Heart left ventricle (tissue), 13 donors: ENCODE measurements around the gene CHAD.

Experiments used
- POLR2A ChIP-seq, 2 donors: fragments of 450-650 bp; IDR thresholded peaks; one replicate each; pipeline ENCODE4 v1.6.1; 2017; ENCODE audit warnings: antibody characterized with exemption in 2 of 2, mild to moderate bottlenecking in 2 of 2, moderate library complexity in 2 of 2
- TF ChIP-seq, protein P1 (sequence below), 12 donors: fragments of 200-600 bp; sonication (generic) in 4 of 12; IDR thresholded peaks; one replicate each; pipeline versions ENCODE4 v1.5.0 to v1.8.0; 2018 to 2022; ENCODE audit warnings: antibody characterized with exemption in 12 of 12, mild to moderate bottlenecking in 5 of 12
- donor health status: ischemic (EF 13 %, LVEDD 7.1; RV severe dilation, severe dysfunction).
- donor health status: DM: no; HTN: yes; CAD: no.
- donor health status: DM: no; HTN: no; CAD: no.
- donor health status: ischemic (EF 25% LVEDD 6.9; RV normal size, moderate dysfunction).
- donor health status: ischemic (EF 25% LVEDD 5.7; RV mildly dilated, moderate dysfunction).
- donor health status: ischemic (EF 35%, LVEDD 5.7; RV mildly dilated, moderate dysfunction).
- donor health status: nonischemic (EF 11% LVEDD 7.7; RV severe dilation, severe dysfunction).
- donor health status: DM: yes; HTN: yes; CAD: no.
- donor health status: PGD.
- donor health status: ischemic (EF 29% LVEDD 5.4; RV normal size, mild dysfunction).
- donor health status: nonischemic (EF 23%, LVEDD 6.1; RV moderate dilation, normal function).

DNA sequence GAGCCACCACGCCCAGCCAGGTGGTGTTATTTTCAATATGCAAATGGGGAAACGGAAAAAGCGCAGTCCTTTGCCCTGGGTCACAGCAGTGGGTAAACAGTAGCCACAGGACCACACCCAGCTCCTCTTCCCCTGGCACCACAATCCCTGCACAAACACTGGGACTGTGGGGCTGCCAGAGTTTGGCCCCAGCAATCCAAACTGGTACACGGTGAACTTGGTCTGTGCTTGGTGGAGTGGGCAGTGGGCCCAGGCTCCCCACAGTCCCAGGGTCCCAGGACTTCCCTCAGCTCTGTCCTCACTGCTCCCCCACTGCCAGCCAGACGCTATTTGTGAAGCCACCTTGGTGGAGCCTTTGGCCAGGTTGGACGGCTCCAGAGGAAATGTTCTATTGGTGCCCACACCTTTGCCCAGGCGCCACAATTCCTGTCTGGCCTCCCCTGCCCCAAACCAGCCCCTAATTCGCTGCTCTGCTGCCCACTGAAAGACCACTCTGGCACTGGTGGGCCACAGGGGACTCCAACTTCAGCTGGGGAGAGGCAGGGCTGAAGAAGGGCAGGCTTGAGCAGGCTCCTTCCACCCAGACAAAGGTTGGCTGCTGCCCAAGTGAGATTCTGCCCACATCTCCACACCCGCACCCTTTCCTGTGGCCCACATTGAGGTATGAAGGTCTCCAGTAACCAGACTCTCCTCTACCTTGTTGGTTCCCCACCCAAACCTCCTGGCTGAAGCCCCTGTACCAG lies 2.1 kb downstream of the CHAD start:
- TF ChIP-seq, protein P1, sequence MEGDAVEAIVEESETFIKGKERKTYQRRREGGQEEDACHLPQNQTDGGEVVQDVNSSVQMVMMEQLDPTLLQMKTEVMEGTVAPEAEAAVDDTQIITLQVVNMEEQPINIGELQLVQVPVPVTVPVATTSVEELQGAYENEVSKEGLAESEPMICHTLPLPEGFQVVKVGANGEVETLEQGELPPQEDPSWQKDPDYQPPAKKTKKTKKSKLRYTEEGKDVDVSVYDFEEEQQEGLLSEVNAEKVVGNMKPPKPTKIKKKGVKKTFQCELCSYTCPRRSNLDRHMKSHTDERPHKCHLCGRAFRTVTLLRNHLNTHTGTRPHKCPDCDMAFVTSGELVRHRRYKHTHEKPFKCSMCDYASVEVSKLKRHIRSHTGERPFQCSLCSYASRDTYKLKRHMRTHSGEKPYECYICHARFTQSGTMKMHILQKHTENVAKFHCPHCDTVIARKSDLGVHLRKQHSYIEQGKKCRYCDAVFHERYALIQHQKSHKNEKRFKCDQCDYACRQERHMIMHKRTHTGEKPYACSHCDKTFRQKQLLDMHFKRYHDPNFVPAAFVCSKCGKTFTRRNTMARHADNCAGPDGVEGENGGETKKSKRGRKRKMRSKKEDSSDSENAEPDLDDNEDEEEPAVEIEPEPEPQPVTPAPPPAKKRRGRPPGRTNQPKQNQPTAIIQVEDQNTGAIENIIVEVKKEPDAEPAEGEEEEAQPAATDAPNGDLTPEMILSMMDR (IDR thresholded peaks at IDR 0.05), result no peak
- TF ChIP-seq POLR2A (IDR thresholded peaks at IDR 0.05), result no peak
